ENCODE measurements around the gene ATG16L1.

DNA sequence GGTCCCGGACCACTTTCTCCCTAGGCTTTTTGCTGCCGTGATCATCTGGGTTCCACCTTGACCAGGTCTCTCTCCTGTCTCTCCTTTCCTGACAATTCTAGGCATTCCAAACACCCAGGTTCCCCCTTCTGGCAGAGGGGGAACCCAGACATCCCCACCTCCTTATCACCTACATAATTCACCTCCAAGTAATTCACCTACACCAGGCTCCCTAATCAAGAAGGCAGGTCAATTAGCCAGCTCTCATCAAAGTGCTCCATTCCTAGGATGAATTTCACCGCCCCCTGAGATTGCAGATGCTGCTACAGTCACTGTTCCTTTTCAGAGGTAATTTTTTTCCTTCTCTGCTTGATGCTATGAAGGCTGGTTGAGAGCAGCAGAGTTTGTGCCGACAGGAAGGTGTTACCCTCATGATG, 42.3 kb upstream of the ATG16L1 start:
- no peak for TF ChIP-seq JUND (IDR thresholded peaks at IDR 0.05; ENCODE audit: borderline replicate concordance, low read depth, low read length)
- no peak for TF ChIP-seq JUND (tag; IDR thresholded peaks at IDR 0.05; ENCODE audit: borderline replicate concordance, low read depth, low read length)
- TF ChIP-seq FOXA1 (IDR thresholded peaks at IDR 0.05; ENCODE audit: borderline replicate concordance): no peak
- TF ChIP-seq, protein P1, sequence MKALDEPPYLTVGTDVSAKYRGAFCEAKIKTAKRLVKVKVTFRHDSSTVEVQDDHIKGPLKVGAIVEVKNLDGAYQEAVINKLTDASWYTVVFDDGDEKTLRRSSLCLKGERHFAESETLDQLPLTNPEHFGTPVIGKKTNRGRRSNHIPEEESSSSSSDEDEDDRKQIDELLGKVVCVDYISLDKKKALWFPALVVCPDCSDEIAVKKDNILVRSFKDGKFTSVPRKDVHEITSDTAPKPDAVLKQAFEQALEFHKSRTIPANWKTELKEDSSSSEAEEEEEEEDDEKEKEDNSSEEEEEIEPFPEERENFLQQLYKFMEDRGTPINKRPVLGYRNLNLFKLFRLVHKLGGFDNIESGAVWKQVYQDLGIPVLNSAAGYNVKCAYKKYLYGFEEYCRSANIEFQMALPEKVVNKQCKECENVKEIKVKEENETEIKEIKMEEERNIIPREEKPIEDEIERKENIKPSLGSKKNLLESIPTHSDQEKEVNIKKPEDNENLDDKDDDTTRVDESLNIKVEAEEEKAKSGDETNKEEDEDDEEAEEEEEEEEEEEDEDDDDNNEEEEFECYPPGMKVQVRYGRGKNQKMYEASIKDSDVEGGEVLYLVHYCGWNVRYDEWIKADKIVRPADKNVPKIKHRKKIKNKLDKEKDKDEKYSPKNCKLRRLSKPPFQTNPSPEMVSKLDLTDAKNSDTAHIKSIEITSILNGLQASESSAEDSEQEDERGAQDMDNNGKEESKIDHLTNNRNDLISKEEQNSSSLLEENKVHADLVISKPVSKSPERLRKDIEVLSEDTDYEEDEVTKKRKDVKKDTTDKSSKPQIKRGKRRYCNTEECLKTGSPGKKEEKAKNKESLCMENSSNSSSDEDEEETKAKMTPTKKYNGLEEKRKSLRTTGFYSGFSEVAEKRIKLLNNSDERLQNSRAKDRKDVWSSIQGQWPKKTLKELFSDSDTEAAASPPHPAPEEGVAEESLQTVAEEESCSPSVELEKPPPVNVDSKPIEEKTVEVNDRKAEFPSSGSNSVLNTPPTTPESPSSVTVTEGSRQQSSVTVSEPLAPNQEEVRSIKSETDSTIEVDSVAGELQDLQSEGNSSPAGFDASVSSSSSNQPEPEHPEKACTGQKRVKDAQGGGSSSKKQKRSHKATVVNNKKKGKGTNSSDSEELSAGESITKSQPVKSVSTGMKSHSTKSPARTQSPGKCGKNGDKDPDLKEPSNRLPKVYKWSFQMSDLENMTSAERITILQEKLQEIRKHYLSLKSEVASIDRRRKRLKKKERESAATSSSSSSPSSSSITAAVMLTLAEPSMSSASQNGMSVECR (CRISPR knock-in tag; IDR thresholded peaks at IDR 0.05): no peak
- TF ChIP-seq HCFC1 (IDR thresholded peaks at IDR 0.05; ENCODE audit: low read depth, low read length): no peak
- no peak for TF ChIP-seq PRPF4 (IDR thresholded peaks at IDR 0.05; ENCODE audit: insufficient read depth, low read depth, low read length, poor library complexity, severe bottlenecking)
- TF ChIP-seq EZH2 (IDR thresholded peaks at IDR 0.05; ENCODE audit: borderline replicate concordance, low read depth, low read length): no peak
- no peak for TF ChIP-seq RAD51 (IDR thresholded peaks at IDR 0.05; ENCODE audit: borderline replicate concordance, low read depth)
- TF ChIP-seq MTA3 (IDR thresholded peaks at IDR 0.05; ENCODE audit: borderline replicate concordance): no peak
- no peak for TF ChIP-seq MTA2 (IDR thresholded peaks at IDR 0.05; ENCODE audit: low read depth)
- TF ChIP-seq, protein P2, sequence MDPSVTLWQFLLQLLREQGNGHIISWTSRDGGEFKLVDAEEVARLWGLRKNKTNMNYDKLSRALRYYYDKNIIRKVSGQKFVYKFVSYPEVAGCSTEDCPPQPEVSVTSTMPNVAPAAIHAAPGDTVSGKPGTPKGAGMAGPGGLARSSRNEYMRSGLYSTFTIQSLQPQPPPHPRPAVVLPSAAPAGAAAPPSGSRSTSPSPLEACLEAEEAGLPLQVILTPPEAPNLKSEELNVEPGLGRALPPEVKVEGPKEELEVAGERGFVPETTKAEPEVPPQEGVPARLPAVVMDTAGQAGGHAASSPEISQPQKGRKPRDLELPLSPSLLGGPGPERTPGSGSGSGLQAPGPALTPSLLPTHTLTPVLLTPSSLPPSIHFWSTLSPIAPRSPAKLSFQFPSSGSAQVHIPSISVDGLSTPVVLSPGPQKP (CRISPR knock-in tag; IDR thresholded peaks at IDR 0.05): no peak
- TF ChIP-seq ZNF174 (CRISPR knock-in tag; IDR thresholded peaks at IDR 0.05): no peak
- no peak for TF ChIP-seq SAP30 (IDR thresholded peaks at IDR 0.05; ENCODE audit: borderline replicate concordance, insufficient read depth, low read depth, low read length, poor library complexity, severe bottlenecking)
- no peak for TF ChIP-seq SMC3 (conservative IDR thresholded peaks at IDR 0.05; ENCODE audit: insufficient read depth, low read depth, low read length)
- no peak for TF ChIP-seq CTCF (IDR thresholded peaks at IDR 0.05 in 2 of 3, conservative IDR thresholded peaks at IDR 0.05 in 1 of 3; ENCODE audit: insufficient read depth in 2 of 3, low read depth in 1 of 3, low read length in 3 of 3)

Measured in K562 (cell line).